ENCODE data around the gene MGAT2. TPM values are rescaled to one million over a fixed set of nuclear protein-coding genes. Genes with fewer than 3 reads are reported as not detected.

MGAT2 gene
- total RNA-seq, 2 donors from 2014 or later, result 24.0 to 45.9 TPM

- TF ChIP-seq CTCF (IDR thresholded peaks at IDR 0.05), result peak; percentile 67
- ATAC-seq (ENCODE audit: insufficient number of reproducible peaks, low FRiP score, low read depth), result peak; percentile 87
- H3K4me1 ChIP-seq (ENCODE audit: control insufficient read depth in 1 of 2, low read depth in 2 of 2), result peaks cover 21 to 32% of the 10 kb centered on the region in 2 donors
Measured at GRCh38 chr14:49633640-49634546, 13.3 kb downstream of the MGAT2 start.

DNA sequence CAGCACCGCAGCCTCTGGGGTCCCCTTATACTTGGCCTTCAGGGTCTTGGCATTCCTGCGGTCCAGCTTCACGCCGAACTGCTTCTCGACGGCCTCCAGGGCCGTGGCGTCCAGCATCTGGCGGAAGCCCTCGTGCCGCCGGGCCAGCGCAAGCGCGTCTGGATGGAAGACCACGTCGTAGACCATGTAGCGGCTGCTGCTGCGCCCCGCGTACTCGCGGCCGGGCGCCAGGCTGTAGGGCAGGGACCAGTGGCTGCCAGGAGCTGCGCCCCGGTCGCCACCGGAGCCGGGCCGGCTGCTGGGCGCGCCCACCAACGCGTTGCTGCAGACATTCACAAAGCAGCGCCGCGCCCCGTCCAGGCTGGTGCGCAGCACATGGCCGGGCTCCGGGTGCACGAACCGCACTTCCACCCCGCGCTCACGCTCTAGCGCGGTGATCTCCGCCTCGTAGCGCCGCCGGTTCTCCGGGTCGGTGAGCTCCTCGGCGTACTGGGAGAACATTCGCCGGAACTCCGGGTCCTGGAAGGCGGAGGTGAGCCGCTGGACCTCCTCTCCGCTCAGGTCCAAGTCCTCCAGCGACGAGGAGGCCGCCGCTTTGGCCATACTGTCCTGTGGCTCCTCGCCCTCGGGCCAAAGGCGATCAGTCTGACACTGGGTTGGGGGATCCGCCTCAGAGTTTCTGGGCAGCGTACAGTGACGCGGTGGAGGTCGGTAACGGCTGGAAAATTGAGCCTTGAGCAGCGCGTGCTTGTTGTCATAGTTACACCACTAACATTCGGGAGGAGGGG lies 14.1 kb downstream of the MGAT2 start, which contains the start of gene DNAAF2:
Gene DNAAF2 (minus strand): TSS at position 698 of the 788 bp plus-strand sequence. CDS start 95 bp downstream, at position 603.
- H3K9me3 ChIP-seq, result no peaks in the 10 kb centered on the region
- H3K4me1 ChIP-seq (ENCODE audit: control insufficient read depth in 1 of 2, low read depth in 2 of 2), result peaks cover 21 to 32% of the 10 kb centered on the region in 2 donors
- H3K4me3 ChIP-seq, result peak within 1 kb of the TSS; percentile 97
- H3K36me3 ChIP-seq, result peaks cover under 1% of the 10 kb centered on the region
- DNase-seq (ENCODE audit: low spot score) (peak; percentile 14), ATAC-seq (ENCODE audit: insufficient number of reproducible peaks, low FRiP score, low read depth) (peak; percentile 68)
- peak within 1 kb of the TSS; percentile 93 to 98 for H3K27ac ChIP-seq
- no peaks in the 10 kb centered on the region for H3K27me3 ChIP-seq (replicated peaks; ENCODE audit: insufficient read depth)
- TF ChIP-seq CTCF (IDR thresholded peaks at IDR 0.05), result no peak

More at GRCh38 chr14:49633640-49634546, 13.3 kb downstream of the MGAT2 start:
- H3K27ac ChIP-seq, result peak overlapping the region; percentile 93 to 98
- no peaks in the 10 kb centered on the region for H3K36me3 ChIP-seq
- DNase-seq (ENCODE audit: low spot score), result peak; percentile 77
- no peaks in the 10 kb centered on the region for H3K27me3 ChIP-seq (replicated peaks; ENCODE audit: insufficient read depth)
- H3K4me3 ChIP-seq, result peak overlapping the region; percentile 97
- H3K9me3 ChIP-seq, result no peaks in the 10 kb centered on the region

- ATAC-seq (ENCODE audit: insufficient number of reproducible peaks, low FRiP score, low read depth) (no peak), DNase-seq (ENCODE audit: low spot score) (no peak)
- no peaks in the 10 kb centered on the region for H3K27me3 ChIP-seq (replicated peaks; ENCODE audit: insufficient read depth)
- H3K4me1 ChIP-seq (ENCODE audit: control insufficient read depth in 1 of 2, low read depth in 2 of 2), result peaks cover 11 to 27% of the 10 kb centered on the region in 2 donors
- no peaks in the 10 kb centered on the region for H3K9me3 ChIP-seq
- H3K27ac ChIP-seq, result no peak overlapping the region
- peaks cover 3% of the 10 kb centered on the region for H3K36me3 ChIP-seq
- no peak overlapping the region for H3K4me3 ChIP-seq
- TF ChIP-seq CTCF (IDR thresholded peaks at IDR 0.05), result no peak
Measured at GRCh38 chr14:49636866-49637265, 16.3 kb downstream of the MGAT2 start.

DNA sequence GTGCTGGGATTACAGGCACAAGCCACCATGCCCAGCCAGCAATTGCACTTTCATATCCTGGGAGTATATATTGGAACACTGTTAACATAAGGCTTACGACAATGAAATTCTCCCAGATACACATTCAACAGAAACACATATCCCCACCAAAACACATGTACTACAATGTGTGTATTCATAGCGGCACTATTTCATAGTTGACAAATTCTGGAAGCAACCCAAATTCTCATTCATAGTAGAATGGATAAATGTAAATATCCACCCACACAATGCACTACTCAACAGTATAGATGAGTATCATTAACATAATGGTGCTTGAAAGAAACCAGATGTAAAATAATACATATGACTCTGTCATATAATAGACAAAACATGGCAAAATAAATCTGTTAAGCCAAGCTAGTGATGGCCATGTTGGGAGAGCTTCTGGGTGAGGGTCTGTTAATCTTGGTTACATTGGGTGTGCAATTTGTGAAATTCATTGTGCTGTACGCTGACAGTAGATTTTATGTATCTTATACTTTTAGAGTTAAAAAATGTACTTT lies 17.0 kb downstream of the MGAT2 start:
- Histone ChIP-seq H3K4me3 (no peak overlapping the region), H3K27ac (no peak overlapping the region), H3K4me1 (ENCODE audit: control insufficient read depth in 1 of 2, low read depth in 2 of 2) (peaks cover 6 to 23% of the 10 kb centered on the region in 2 donors), H3K9me3 (no peaks in the 10 kb centered on the region), H3K27me3 (replicated peaks; ENCODE audit: insufficient read depth) (no peaks in the 10 kb centered on the region), H3K36me3 (peaks cover 3% of the 10 kb centered on the region)
- DNase-seq (ENCODE audit: low spot score) (no peak), ATAC-seq (ENCODE audit: insufficient number of reproducible peaks, low FRiP score, low read depth) (no peak)
- TF ChIP-seq CTCF (IDR thresholded peaks at IDR 0.05), result no peak
